CD4-positive, alpha-beta T cell treated with Interleukin-6 at 100 ng/mL for 8 hours (primary cell): ENCODE measurements around the gene WDR53.
A peak's percentile ranks its signal among the peaks of the same experiment; 100 is the strongest.
"Not testable (repeated sequence)": the region's sequence is repeated elsewhere in the genome, so short reads cannot be mapped to it uniquely, and the experiment has no call there.

Source experiments
- DNase-seq: peaks from one replicate; pipeline ENCODE4 v3.0.0-alpha.2; 2020; ENCODE audit warnings: mixed read lengths, low spot score

The WDR53 gene

GRCh38 chr3:196568246-196569002 is at the start of gene WDR53, which contains the start of gene FBXO45:
Gene WDR53 (minus strand): TSS chr3:196568554. CDS start chr3:196561475, 7,079 bp downstream.
Gene FBXO45 (plus strand): TSS chr3:196568660. CDS start chr3:196568985, 325 bp downstream.
- peak; percentile 94 for DNase-seq

- no peak for DNase-seq
Observed at GRCh38 chr3:196617256-196617655, 48.9 kb upstream of the WDR53 start.

DNA sequence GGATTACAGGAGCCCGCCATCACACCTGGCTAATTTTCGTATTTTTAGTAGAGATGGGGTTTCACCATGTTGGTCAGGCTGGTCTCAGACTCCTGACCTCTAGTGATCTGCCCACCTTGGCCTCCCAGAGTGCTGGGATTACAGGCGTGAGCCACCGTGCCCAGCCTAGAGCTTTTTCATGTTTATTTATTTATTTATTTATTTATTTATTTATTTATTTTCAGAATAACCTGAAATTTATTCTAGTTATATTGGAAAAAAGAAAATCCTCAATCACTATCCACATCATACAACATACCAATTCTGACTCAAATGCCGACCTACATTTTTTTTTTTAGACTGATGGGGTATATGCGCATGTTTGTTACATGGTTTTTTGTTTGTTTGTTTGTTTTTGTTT is 46.9 kb upstream of the WDR53 start:
- not testable (repeated sequence) for DNase-seq

DNA sequence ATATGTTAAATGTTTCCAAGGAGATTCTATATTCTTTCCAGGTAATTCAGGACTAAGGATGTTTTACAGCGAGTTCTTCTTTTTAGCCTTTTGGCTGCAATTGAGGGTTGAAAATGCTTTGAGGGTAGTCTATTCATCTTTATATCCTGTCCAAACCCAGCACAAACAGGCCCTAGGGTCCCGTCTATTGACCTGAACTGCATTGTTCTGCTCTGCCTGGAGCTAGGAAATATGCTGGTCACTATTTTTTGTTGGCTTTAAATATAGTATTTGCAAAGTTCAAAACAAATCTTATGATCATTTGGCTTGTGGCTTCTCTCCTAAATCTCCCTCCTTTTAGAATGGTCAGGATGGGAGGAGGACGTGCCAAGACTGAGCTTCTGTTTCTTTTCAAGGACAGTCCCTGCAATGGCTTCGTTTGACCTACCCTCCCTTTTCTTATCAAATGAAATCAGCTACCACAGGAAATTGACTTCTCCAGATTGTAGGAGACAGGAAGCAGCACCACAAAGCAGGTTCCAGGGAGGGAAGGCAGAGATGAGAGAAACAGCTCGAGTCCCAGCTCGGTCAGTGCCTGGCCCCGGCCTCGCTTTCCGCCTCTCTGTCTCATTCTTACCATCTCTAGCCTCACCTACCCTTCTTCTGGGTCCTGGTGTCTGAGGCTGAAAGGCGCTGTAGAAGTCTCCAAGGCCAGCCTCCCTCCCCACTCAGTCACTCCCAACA is 43.6 kb upstream of the WDR53 start:
- peak; percentile 22 for DNase-seq

GRCh38 chr3:196609805-196610515 is 41.6 kb upstream of the WDR53 start:
- DNase-seq: peak; percentile 22

DNA sequence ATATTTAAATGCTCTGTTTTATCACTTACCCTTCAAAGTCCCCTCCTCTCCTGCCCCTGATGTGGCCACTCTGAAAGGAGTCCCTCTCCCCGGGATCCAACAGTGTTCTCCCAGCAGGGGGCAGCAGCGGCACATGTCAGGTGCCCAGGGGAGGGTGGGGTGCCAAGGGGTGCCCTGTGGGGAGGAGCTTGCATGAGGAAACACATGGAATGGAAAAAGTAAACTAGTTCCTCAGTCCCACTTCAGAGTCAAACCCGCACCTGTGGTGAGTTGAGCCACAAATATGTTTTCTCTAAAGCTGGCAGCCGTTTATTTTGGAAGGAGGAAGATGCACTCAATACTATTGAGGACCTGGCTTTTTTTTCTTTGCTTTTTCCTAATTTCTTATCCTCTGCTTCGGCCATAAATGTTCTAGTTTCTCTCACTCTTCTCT is 41.0 kb upstream of the WDR53 start:
- peak; percentile 92 for DNase-seq

DNA sequence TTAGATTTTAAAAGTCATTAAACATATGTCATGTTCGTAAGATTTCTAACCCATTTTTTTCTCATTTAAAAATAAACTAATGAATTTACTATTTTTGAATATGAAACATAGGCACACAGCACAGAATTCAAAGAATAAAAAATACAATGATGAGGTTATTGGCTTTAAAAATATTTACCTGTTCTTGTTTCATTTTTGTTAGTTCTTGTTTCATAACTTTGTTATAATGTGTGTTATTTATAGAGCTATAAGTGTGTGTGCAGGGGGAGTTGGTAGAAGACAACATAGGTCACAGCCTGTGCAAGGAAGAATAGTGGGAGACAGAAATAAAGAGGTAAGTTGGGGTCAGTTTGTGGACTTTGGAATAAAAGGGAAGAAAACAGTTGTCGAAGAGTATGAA is 40.3 kb upstream of the WDR53 start:
- DNase-seq: no peak

DNA sequence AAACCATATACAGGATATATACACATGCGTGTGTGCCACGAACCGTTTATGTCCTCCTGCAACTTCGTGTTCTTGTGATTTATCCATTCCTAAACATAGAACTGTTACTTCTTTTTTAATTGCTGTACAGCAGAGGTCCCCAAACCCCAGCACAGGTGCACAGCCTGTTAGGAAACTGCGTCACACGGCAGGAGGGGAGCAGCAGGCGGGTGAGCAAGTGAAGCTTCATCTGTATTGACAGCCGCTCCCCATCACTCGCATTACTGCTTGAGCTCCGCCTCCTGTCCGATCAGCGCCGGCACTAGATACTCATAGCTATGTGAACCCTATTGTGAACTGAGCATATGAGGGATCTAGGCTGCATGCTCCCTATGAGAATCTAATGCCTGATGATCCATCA is 36.2 kb upstream of the WDR53 start:
- DNase-seq: peak; percentile 76

DNA sequence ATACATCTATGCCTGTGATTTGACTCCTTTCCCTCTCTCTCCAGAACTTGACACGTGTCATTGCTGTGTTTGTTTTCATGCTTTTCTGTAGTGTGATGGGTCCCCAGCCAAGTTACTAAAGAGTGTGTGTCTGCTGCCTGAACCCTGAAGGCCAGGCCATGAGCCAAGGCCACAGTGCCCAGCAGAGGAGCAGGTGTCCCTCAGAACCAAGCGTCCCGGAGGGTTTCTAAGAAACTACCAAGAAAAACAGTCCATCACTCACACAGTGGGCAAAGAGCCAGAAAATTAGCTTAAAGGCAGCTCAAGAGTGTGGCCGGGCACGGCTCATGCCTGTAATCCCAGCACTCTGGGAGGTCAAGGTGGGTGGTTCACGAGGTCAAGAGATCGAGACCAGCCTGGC is 35.3 kb upstream of the WDR53 start:
- no peak for DNase-seq

GRCh38 chr3:196602673-196603072 is 34.3 kb upstream of the WDR53 start:
- no peak for DNase-seq

- no peak for DNase-seq
Observed at GRCh38 chr3:196600359-196600758, 32.0 kb upstream of the WDR53 start.

- no peak for DNase-seq
Observed at GRCh38 chr3:196599734-196600128, 31.4 kb upstream of the WDR53 start.

DNA sequence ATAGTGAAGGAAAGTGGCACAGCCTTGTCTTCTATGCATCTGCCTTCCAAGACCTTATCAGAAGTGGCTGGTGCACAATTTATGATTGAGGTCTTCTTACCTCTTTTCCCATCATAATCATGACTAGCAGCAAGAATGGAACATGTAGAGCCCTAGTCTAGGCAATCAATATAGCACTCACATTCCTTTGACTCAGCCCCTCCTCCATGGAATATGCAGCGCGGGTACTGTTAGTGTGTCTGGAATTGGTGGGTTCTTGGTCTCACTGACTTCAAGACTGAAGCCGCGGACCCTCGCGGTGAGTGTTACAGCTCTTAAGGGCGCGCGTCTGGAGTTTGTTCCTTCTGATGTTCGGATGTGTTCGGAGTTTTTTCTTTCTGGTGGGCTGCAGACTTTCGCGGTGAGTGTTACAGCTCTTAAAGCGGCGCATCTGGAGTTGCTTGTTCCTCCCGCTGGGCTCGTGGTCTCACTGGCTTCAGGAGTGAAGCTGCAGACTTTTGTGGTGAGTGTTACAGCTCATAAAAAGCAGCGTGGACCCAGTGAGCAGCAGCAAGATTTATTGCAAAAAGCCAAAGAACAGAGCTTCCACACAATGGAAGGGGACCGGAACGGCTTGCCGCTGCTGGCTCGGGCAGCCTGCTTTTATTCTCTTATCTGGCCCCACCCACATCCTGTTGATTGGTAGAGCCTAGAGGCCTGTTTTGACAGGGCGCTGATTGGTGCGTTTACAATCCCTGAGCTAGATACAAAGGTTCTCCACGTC is 29.8 kb upstream of the WDR53 start:
- DNase-seq: peak; percentile 66

- no peak for DNase-seq
Observed at GRCh38 chr3:196596355-196596754, 28.0 kb upstream of the WDR53 start.

- no peak for DNase-seq
Observed at GRCh38 chr3:196590279-196590678, 21.9 kb upstream of the WDR53 start.

GRCh38 chr3:196585044-196585757 is 16.8 kb upstream of the WDR53 start:
- no peak for DNase-seq

- no peak for DNase-seq
Observed at GRCh38 chr3:196572389-196572788, 4.0 kb upstream of the WDR53 start.

GRCh38 chr3:196570332-196570731 is 2.0 kb upstream of the WDR53 start:
- not testable (repeated sequence) for DNase-seq

- DNase-seq: peak; percentile 39
Observed at GRCh38 chr3:196569003-196569516, 706 bp upstream of the WDR53 start.

GRCh38 chr3:196563721-196564225 is 4.6 kb downstream of the WDR53 start:
- peak; percentile 65 for DNase-seq

DNA sequence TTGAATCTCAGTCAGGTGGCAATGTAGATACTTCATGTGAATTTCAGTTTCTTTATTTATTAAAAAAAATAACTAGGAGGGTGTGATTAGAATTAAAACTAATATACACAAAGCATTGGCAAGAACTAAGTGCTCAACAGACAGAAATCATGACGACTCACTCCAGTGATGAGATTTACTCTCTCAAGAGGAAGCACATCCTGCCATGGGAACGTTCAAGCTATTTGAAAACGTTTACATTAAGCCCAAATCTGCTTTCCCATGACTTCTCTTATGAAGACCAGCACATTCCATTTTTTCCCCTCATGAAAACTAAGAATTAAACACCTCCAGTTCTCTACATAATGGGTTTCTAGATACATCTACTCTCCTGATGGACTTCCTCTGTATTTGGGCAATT is 8.5 kb downstream of the WDR53 start:
- no peak for DNase-seq
